GM23338 (cell line): ENCODE measurements around the gene AKR7A3. TPM values are rescaled to one million over a fixed set of nuclear protein-coding genes. Genes with fewer than 3 reads are reported as not detected.

Source experiments
- ATAC-seq: fragments of 200-7000 bp; cut with Tn5 transposase; 3 replicates; pipeline ENCODE4 v1.9.1; 2020
- DNase-seq: peaks from one replicate; pipeline ENCODE4 v3.0.0-alpha.2; 2015; ENCODE audit warnings: low spot score
- H2AFZ ChIP-seq: fragments of 200-600 bp; sonication (generic); 2 replicates; pipeline ENCODE4 v1.8.0; 2016; ENCODE audit warnings: antibody characterized with exemption, mild to moderate bottlenecking, moderate library complexity
- H3F3A ChIP-seq: fragments of 200-600 bp; sonication (generic); replicated peaks from 2 replicates; pipeline ENCODE4 v1.8.0; 2017; ENCODE audit warnings: antibody characterized with exemption, mixed run types, low read depth
- H3K27ac ChIP-seq: fragments of 200-600 bp; sonication (generic); 2 replicates; pipeline ENCODE4 v1.6.1; 2016; ENCODE audit warnings: low read depth
- H3K27me3 ChIP-seq: fragments of 200-600 bp; sonication (generic); 2 replicates; pipeline ENCODE4 v1.8.0; 2016; ENCODE audit warnings: mild to moderate bottlenecking, mixed run types, moderate library complexity; ENCODE audit not compliant: insufficient read depth
- H3K36me3 ChIP-seq: fragments of 200-600 bp; sonication (generic); 2 replicates; pipeline ENCODE4 v1.8.0; 2016; ENCODE audit warnings: mild to moderate bottlenecking; ENCODE audit not compliant: insufficient read depth
- H3K4me1 ChIP-seq: fragments of 200-600 bp; sonication (generic); 2 replicates; pipeline ENCODE4 v1.8.0; 2016; ENCODE audit warnings: mild to moderate bottlenecking, moderate library complexity; ENCODE audit not compliant: insufficient read depth
- H3K4me2 ChIP-seq: fragments of 200-600 bp; sonication (generic); 2 replicates; pipeline ENCODE4 v1.7.1; 2017; ENCODE audit warnings: mixed run types
- H3K4me3 ChIP-seq: fragments of 200-600 bp; sonication (generic); 2 replicates; pipeline ENCODE4 v1.6.1; 2016; ENCODE audit warnings: mixed run types
- H3K79me2 ChIP-seq: fragments of 200-600 bp; sonication (generic); replicated peaks from 2 replicates; pipeline ENCODE4 v1.8.0; 2017; ENCODE audit warnings: mild to moderate bottlenecking; ENCODE audit not compliant: insufficient read depth
- H3K9me2 ChIP-seq: fragments of 200-600 bp; sonication (generic); 2 replicates; pipeline ENCODE4 v1.8.0; 2017; ENCODE audit not compliant: insufficient read depth
- H4K20me1 ChIP-seq: fragments of 200-600 bp; sonication (generic); replicated peaks from 2 replicates; pipeline ENCODE4 v1.8.0; 2017; ENCODE audit warnings: mild to moderate bottlenecking; ENCODE audit not compliant: insufficient read depth
- H3K27ac Mint-ChIP-seq: 2 replicates; pipeline ENCODE4 v1.8.0; 2020; ENCODE audit warnings: inconsistent platforms, mild to moderate bottlenecking, moderate library complexity, mixed read lengths
- H3K27me3 Mint-ChIP-seq: 3 replicates; pipeline ENCODE4 v1.8.0; 2022; ENCODE audit warnings: low read depth, mild to moderate bottlenecking, moderate library complexity, mixed read lengths, inconsistent platforms; ENCODE audit not compliant: insufficient read depth, poor library complexity
- H3K36me3 Mint-ChIP-seq: 3 replicates; pipeline ENCODE4 v1.8.0; 2021; ENCODE audit warnings: low read depth, mild to moderate bottlenecking, inconsistent platforms, moderate library complexity, mixed read lengths
- H3K4me1 Mint-ChIP-seq: 3 replicates; pipeline ENCODE4 v1.8.0; 2020; ENCODE audit warnings: mild to moderate bottlenecking, inconsistent platforms, mixed read lengths
- H3K4me3 Mint-ChIP-seq: 3 replicates; pipeline ENCODE4 v1.8.0; 2021; ENCODE audit warnings: moderate library complexity, mild to moderate bottlenecking, inconsistent platforms, mixed read lengths
- H3K9me3 Mint-ChIP-seq: 3 replicates; pipeline ENCODE4 v1.8.0; 2020; ENCODE audit warnings: moderate library complexity, mild to moderate bottlenecking, inconsistent platforms, mixed read lengths
- CREB1 ChIP-seq: fragments of 250-450 bp; sonication (Bioruptor Pico); IDR thresholded peaks from 2 replicates; pipeline ENCODE4 v1.5.0; 2020; ENCODE audit warnings: low read depth, mild to moderate bottlenecking, moderate library complexity
- CTCF ChIP-seq, 2 experiments: fragments of 200-600 bp in 1 of 2; sonication (generic) in 1 of 2; conservative IDR thresholded peaks; 2 replicates each; pipeline versions ENCODE4 v1.5.1 to v1.6.1; 2016 to 2017; ENCODE audit warnings: antibody characterized with exemption in 2 of 2, low read depth in 2 of 2, mild to moderate bottlenecking in 2 of 2, moderate library complexity in 1 of 2
- ETS1 ChIP-seq: IDR thresholded peaks from 2 replicates; pipeline ENCODE4 v1.6.1; 2016; ENCODE audit warnings: antibody characterized with exemption
- EZH2 ChIP-seq: fragments of 200-600 bp; sonication (generic); IDR thresholded peaks from one replicate; pipeline ENCODE4 v1.8.0; 2017; ENCODE audit warnings: antibody characterized with exemption, mild to moderate bottlenecking, low read depth; ENCODE audit not compliant: unreplicated experiment
- EZH2phosphoT487 ChIP-seq: fragments of 200-600 bp; sonication (generic); IDR thresholded peaks from one replicate; pipeline ENCODE4 v1.8.1; 2018; ENCODE audit warnings: antibody characterized with exemption; ENCODE audit not compliant: unreplicated experiment
- JUNB ChIP-seq: IDR thresholded peaks from one replicate; pipeline ENCODE4 v1.6.1; 2016; ENCODE audit warnings: antibody characterized with exemption; ENCODE audit not compliant: unreplicated experiment
- NANOG ChIP-seq: IDR thresholded peaks from 2 replicates; pipeline ENCODE4 v1.6.1; 2016; ENCODE audit warnings: antibody characterized with exemption, borderline replicate concordance
- POLR2AphosphoS5 ChIP-seq: IDR thresholded peaks from 2 replicates; pipeline ENCODE4 v1.6.1; 2016; ENCODE audit warnings: antibody characterized with exemption, low read depth
- REST ChIP-seq: IDR thresholded peaks from one replicate; pipeline ENCODE4 v1.6.1; 2018; ENCODE audit warnings: antibody characterized with exemption; ENCODE audit not compliant: unreplicated experiment
- STAT1 ChIP-seq: IDR thresholded peaks from one replicate; pipeline ENCODE4 v1.6.1; 2016; ENCODE audit warnings: antibody characterized with exemption; ENCODE audit not compliant: unreplicated experiment
- ZNF114 ChIP-seq: fragments of 250-450 bp; sonication (Bioruptor Pico); IDR thresholded peaks from 2 replicates; pipeline ENCODE4 v1.5.0; 2020; ENCODE audit warnings: mild to moderate bottlenecking, moderate library complexity
- ZNF331 ChIP-seq: fragments of 250-450 bp; sonication (Bioruptor Pico); IDR thresholded peaks from 2 replicates; pipeline ENCODE4 v1.5.0; 2020; ENCODE audit warnings: low read depth, mild to moderate bottlenecking, moderate library complexity
- ZNF462 ChIP-seq: fragments of 250-450 bp; sonication (Bioruptor Pico); IDR thresholded peaks from 2 replicates; pipeline ENCODE4 v1.5.0; 2020; ENCODE audit warnings: mild to moderate bottlenecking, moderate library complexity
- polyA plus RNA-seq: library from polyadenylated mRNA; unstranded; fragments of >200 nt; fragmentation: Nextera tagmentation; extraction: Ambion mirVana; gene quantifications from 2 replicates; pipeline ENCODE4 v1.2.1, GENCODE V29; 2016
- total RNA-seq: library from RNA; depleted of rRNA; stranded (reverse); fragments of >200 nt; shearing (Covaris generic); gene quantifications from 2 replicates; pipeline ENCODE4 v1.2.3, GENCODE V29; 2014

The AKR7A3 gene
- total and polyA plus RNA-seq, 2 experiments from 2014 or later: 0.14 to 0.86 TPM

GRCh38 chr1:19309123-19309813, 20.7 kb upstream of the AKR7A3 start:
- Histone ChIP-seq H3K4me1 (0 out of 2 replicates have a peak, but pooled peaks cover 8% of the 10 kb centered on the region), H2AFZ (no peak overlapping the region), H3K36me3 (no peaks in the 10 kb centered on the region), H3K4me3 (no peak overlapping the region), H3K27me3 (peaks cover 10% of the 10 kb centered on the region), H4K20me1 (peaks cover 3% of the 10 kb centered on the region; the same call in 1 of the 2 replicates), H3K4me2 (no peak overlapping the region), H3F3A (no peaks in the 10 kb centered on the region), H3K79me2 (no peaks in the 10 kb centered on the region; the same call in 1 of the 2 replicates), H3K27ac (no peak overlapping the region), H3K9me2 (no peaks in the 10 kb centered on the region)
- peaks cover 36% of the 10 kb centered on the region for H3K36me3 Mint-ChIP-seq
- ATAC-seq: no peak
- peaks cover 6% of the 10 kb centered on the region for H3K27me3 Mint-ChIP-seq
- no peak overlapping the region for H3K27ac Mint-ChIP-seq
- TF ChIP-seq JUNB (no peak), ETS1 (no peak), CREB1 (CRISPR knock-in tag) (no peak), NANOG (no peak), REST (no peak), ZNF331 (CRISPR knock-in tag) (no peak), EZH2 (no peak), CTCF (conservative IDR thresholded peaks at IDR 0.05; ENCODE audit: low read depth in 2 of 2) (no peak), ZNF462 (CRISPR knock-in tag) (no peak), ZNF114 (CRISPR knock-in tag) (no peak), POLR2AphosphoS5 (no peak), EZH2phosphoT487 (no peak), STAT1 (no peak)
- H3K4me3 Mint-ChIP-seq: no peak overlapping the region
- no peak for DNase-seq
- H3K9me3 Mint-ChIP-seq: no peaks in the 10 kb centered on the region
- peaks cover 13% of the 10 kb centered on the region for H3K4me1 Mint-ChIP-seq
